Measurements from ENCODE around the gene FAM13A. TPM values are rescaled to one million over a fixed set of nuclear protein-coding genes. Genes with fewer than 3 reads are reported as not detected.

The FAM13A gene
- total RNA-seq, 4 donors from 2014 or later = 58.6 to 365 (median 71.2) TPM

DNA sequence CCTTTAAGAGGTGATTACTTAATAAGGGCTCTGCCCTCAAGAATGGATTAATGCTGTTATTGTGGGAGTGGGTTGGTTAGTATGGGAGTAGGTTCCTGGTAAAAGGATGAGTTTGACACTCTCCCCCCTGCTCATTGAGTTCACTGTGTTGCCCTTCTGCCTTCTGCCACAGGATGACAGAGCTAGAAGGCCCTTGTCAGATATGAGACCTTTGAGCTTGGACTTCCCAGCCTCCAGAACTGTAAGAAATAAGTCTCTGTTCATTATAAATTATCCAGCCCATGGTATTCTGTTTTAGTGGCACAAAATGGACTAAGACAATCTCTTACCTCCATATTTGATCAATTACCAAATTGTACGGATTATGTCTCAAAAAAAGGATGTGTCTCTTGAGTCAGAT is 245.1 kb downstream of the FAM13A start:
- peaks cover 20% of the 10 kb centered on the region for H3K4me1 ChIP-seq
- no peaks in the 10 kb centered on the region for H3K27me3 ChIP-seq
- no peaks in the 10 kb centered on the region for H3K36me3 ChIP-seq
- TF ChIP-seq, protein P1, sequence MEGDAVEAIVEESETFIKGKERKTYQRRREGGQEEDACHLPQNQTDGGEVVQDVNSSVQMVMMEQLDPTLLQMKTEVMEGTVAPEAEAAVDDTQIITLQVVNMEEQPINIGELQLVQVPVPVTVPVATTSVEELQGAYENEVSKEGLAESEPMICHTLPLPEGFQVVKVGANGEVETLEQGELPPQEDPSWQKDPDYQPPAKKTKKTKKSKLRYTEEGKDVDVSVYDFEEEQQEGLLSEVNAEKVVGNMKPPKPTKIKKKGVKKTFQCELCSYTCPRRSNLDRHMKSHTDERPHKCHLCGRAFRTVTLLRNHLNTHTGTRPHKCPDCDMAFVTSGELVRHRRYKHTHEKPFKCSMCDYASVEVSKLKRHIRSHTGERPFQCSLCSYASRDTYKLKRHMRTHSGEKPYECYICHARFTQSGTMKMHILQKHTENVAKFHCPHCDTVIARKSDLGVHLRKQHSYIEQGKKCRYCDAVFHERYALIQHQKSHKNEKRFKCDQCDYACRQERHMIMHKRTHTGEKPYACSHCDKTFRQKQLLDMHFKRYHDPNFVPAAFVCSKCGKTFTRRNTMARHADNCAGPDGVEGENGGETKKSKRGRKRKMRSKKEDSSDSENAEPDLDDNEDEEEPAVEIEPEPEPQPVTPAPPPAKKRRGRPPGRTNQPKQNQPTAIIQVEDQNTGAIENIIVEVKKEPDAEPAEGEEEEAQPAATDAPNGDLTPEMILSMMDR (IDR thresholded peaks at IDR 0.05) = no peak
- TF ChIP-seq EP300 (IDR thresholded peaks at IDR 0.05) (no peak), POLR2AphosphoS5 (IDR thresholded peaks at IDR 0.05) (no peak), POLR2A (IDR thresholded peaks at IDR 0.05) (no peak)
- H3K27ac ChIP-seq = no peak overlapping the region
- no peaks in the 10 kb centered on the region for H3K9me3 ChIP-seq
- WGBS = 97% methylated on average over 1 of the region's 1 CpG
- no peak overlapping the region for H3K4me3 ChIP-seq
- DNase-seq (ENCODE audit: low spot score in 2 of 2) = no peak

DNA sequence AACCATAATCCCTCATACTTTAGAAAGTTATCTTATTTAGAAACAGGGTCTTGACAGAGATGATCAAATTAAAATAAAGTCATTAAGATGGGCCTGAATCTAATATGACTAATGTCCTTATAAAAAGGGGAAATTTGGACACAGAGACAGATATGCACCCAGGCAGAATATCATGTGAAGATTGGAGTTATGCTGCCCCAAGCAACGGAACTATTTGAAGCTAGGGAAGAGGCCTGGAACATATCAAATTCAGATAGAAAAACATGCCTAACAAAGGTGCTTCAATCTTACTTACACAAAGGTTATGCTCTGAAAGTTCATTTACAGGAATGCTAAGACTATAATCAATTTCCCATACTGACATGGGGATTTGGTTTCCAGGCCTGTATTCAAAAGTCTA is 246.7 kb downstream of the FAM13A start:
- Histone ChIP-seq H3K4me1 (peaks cover 20% of the 10 kb centered on the region), H3K9me3 (no peaks in the 10 kb centered on the region), H3K27me3 (no peaks in the 10 kb centered on the region), H3K36me3 (no peaks in the 10 kb centered on the region), H3K4me3 (no peak overlapping the region), H3K27ac (no peak overlapping the region)
- TF ChIP-seq POLR2AphosphoS5 (IDR thresholded peaks at IDR 0.05) = no peak
- TF ChIP-seq, protein P1 (IDR thresholded peaks at IDR 0.05) = no peak
- no peak for TF ChIP-seq EP300 (IDR thresholded peaks at IDR 0.05)
- TF ChIP-seq POLR2A (IDR thresholded peaks at IDR 0.05) = no peak
- no peak for DNase-seq (ENCODE audit: low spot score in 2 of 2)
- 72% methylated on average over 1 of the region's 1 CpG for WGBS

DNA sequence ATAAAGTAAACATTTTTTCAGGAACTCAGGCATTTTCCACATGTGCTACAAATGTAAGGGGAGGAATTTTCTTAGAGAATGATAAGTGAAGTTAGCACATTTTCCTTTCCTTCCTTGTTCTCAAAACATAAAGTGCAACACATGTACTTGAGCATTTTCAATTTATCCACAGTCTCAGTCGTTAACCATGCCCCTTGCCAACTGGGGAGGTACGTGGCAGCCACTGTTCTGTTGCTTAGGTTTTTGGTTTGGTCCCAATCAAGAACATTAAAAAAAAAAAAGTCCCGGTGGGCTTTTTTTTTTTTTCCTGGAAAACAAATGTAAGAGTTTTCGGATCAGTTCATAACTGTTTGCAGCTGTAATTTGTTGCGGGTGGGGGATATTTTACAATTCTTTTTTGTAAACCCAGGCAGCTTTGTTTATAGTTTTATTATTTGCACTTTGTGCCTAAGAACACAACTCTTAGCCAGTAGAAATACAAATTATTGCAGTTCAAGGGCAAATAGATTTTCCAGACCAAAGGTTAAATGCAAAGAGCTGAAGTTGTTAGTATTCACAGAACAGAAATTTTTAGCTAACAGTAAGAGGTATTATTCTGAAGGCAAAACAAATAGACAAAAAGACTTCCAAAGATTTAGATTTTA is 247.3 kb downstream of the FAM13A start:
- Histone ChIP-seq H3K9me3 (no peaks in the 10 kb centered on the region), H3K4me3 (no peak overlapping the region), H3K27me3 (no peaks in the 10 kb centered on the region), H3K4me1 (peaks cover 20% of the 10 kb centered on the region), H3K36me3 (no peaks in the 10 kb centered on the region), H3K27ac (no peak overlapping the region)
- WGBS = 51% methylated on average over 5 of the region's 5 CpGs
- TF ChIP-seq EP300 (IDR thresholded peaks at IDR 0.05) (no peak), POLR2AphosphoS5 (IDR thresholded peaks at IDR 0.05) (no peak), POLR2A (IDR thresholded peaks at IDR 0.05) (no peak)
- TF ChIP-seq, protein P1 (IDR thresholded peaks at IDR 0.05) = no peak
- DNase-seq (ENCODE audit: low spot score in 2 of 2) = no peak

GRCh38 chr4:88809101-88809500 is 247.9 kb downstream of the FAM13A start:
- TF ChIP-seq, protein P1 (IDR thresholded peaks at IDR 0.05) = no peak
- TF ChIP-seq POLR2AphosphoS5 (IDR thresholded peaks at IDR 0.05) = no peak
- TF ChIP-seq EP300 (IDR thresholded peaks at IDR 0.05) = no peak
- TF ChIP-seq POLR2A (IDR thresholded peaks at IDR 0.05) = no peak
- H3K36me3 ChIP-seq = no peaks in the 10 kb centered on the region
- no peaks in the 10 kb centered on the region for H3K27me3 ChIP-seq
- H3K4me3 ChIP-seq = no peak overlapping the region
- H3K4me1 ChIP-seq = peaks cover 20% of the 10 kb centered on the region
- WGBS = 64% methylated on average over 2 of the region's 2 CpGs
- no peak for DNase-seq (ENCODE audit: low spot score in 2 of 2)
- no peaks in the 10 kb centered on the region for H3K9me3 ChIP-seq
- H3K27ac ChIP-seq = no peak overlapping the region

GRCh38 chr4:88807499-88807898 is 249.5 kb downstream of the FAM13A start:
- peaks cover 21% of the 10 kb centered on the region for H3K4me1 ChIP-seq
- DNase-seq (ENCODE audit: low spot score in 2 of 2) = no peak
- 53% methylated on average over 4 of the region's 4 CpGs for WGBS
- H3K27ac ChIP-seq = no peak overlapping the region
- no peak overlapping the region for H3K4me3 ChIP-seq
- TF ChIP-seq POLR2A (IDR thresholded peaks at IDR 0.05) = no peak
- TF ChIP-seq, protein P1 (IDR thresholded peaks at IDR 0.05) = no peak
- TF ChIP-seq EP300 (IDR thresholded peaks at IDR 0.05) = no peak
- no peak for TF ChIP-seq POLR2AphosphoS5 (IDR thresholded peaks at IDR 0.05)
- H3K36me3 ChIP-seq = no peaks in the 10 kb centered on the region
- H3K9me3 ChIP-seq = no peaks in the 10 kb centered on the region
- H3K27me3 ChIP-seq = no peaks in the 10 kb centered on the region

Measured in suprapubic skin (tissue), 4 donors.